Skin epidermis (tissue), 12 donors: Measurements from ENCODE around the gene PSEN2.
A peak's percentile ranks its signal among the peaks of the same experiment; 100 is the strongest.
"Not testable (repeated sequence)": the region's sequence is repeated elsewhere in the genome, so short reads cannot be mapped to it uniquely, and the experiment has no call there.

Experiments
- H3K27ac ChIP-seq, 21 experiments: fragments of 200-600 bp; sonication (generic) in 11 of 21; one replicate each; pipeline ENCODE4 v1.5.0; 2020; ENCODE audit warnings: mild to moderate bottlenecking in 3 of 21, inconsistent platforms in 2 of 21, moderate library complexity in 2 of 21
- H3K4me3 ChIP-seq, 7 experiments: fragments of 200-600 bp; sonication (generic) in 2 of 7; one replicate each; pipeline ENCODE4 v1.5.0; 2020; ENCODE audit warnings: inconsistent platforms in 2 of 7, mild to moderate bottlenecking in 2 of 7, moderate library complexity in 1 of 7

PSEN2 gene

DNA sequence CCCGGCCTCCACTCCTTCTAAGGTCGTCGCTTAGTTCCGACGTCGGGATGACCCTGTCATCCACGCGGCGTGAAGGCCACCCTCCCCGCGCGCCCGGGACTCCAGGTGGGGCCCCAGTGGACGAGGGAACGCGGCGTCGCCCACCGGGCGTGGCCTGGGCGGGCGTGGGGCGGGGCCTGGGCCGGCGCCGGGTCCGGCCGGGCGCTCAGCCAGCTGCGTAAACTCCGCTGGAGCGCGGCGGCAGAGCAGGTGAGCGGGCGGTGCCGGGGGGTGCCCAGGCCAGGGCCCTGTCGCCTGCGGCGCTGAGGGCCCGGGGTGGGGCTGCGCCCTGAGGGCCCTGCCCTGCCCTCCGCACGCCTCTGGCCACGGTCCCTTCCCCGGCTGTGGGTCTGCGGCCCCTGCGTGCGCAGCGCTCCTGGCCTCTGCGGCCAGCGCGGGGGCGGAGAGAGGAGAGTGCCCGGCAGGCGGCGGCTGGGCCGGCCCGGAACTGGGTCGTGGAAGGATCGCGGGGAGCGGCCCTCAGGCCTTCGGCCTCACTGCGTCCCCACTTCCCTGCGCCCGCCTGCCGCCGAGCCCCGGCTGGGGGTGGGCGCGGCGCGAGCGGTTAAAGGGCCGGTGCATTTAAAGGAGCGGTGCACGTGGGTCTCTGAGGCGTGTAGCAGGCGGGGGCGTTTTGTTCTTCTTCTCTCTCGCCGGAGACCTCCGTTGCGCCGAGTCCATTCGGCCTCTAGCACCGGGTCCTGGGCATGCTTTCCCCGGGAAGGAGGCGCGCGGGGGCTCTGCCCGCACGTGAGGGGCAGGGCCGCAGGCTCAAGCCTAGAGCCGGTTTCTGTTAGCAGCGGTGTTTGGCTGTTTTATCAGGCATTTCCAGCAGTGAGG, at the start of gene PSEN2:
Gene PSEN2, plus strand, starts transcription at position 216 of the 879 bp plus-strand sequence. CDS start 11,292 bp downstream, outside the sequence.
- Histone ChIP-seq H3K4me3 (peak within 1 kb of the TSS; percentile 52 to 80 (median 75)), H3K27ac (peak within 1 kb of the TSS in 20 of 21 experiments; percentile 5 to 87 (median 70))

GRCh38 chr1:226820941-226821718, 49.3 kb upstream of the PSEN2 start:
- Histone ChIP-seq H3K27ac (peak overlapping the region in 16 of 21 experiments; percentile 5 to 81 (median 34)), H3K4me3 (no peak overlapping the region)

DNA sequence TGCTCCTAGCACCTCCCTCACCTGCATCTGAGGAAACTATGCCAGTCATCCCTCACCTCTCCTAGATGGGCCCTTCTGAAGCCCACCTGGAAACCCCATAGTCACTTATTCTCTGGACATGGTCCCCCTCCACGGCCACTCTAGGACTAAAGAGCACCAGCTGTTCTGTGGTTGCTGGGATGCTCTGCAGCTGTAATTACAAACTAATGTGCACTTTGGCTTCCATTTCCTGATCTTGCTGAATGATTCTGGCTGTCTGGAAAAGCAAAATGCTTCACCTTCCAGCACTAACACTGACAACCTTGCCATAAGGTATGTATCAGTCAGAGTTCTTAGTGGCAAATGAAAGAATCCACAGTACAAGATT, 48.7 kb upstream of the PSEN2 start:
- peak overlapping the region in 11 of 21 experiments; percentile 20 to 81 (median 44) for H3K27ac ChIP-seq

GRCh38 chr1:226823643-226824042, 46.8 kb upstream of the PSEN2 start:
- Histone ChIP-seq H3K4me3 (no peak overlapping the region), H3K27ac (peak overlapping the region in 1 of 21 experiments; percentile 3)

More for the DNA sequence above, 48.7 kb upstream of the PSEN2 start:
- H3K4me3 ChIP-seq = no peak overlapping the region

GRCh38 chr1:226825037-226825745, 45.2 kb upstream of the PSEN2 start:
- no peak overlapping the region for H3K27ac ChIP-seq

GRCh38 chr1:226825746-226826100, 44.7 kb upstream of the PSEN2 start:
- Histone ChIP-seq H3K4me3 (no peak overlapping the region), H3K27ac (no peak overlapping the region)

More at GRCh38 chr1:226825037-226825745, 45.2 kb upstream of the PSEN2 start:
- H3K4me3 ChIP-seq = no peak overlapping the region

- Histone ChIP-seq H3K27ac (peak overlapping the region in 16 of 21 experiments; percentile 5 to 90 (median 80)), H3K4me3 (no peak overlapping the region)
Measured at GRCh38 chr1:226826479-226827261, 43.7 kb upstream of the PSEN2 start.

GRCh38 chr1:226827458-226827857, 43.0 kb upstream of the PSEN2 start:
- H3K27ac ChIP-seq = peak overlapping the region in 20 of 21 experiments; percentile 42 to 90 (median 80)
- H3K4me3 ChIP-seq = peak overlapping the region in 2 of 7 experiments; percentile 9 to 19

DNA sequence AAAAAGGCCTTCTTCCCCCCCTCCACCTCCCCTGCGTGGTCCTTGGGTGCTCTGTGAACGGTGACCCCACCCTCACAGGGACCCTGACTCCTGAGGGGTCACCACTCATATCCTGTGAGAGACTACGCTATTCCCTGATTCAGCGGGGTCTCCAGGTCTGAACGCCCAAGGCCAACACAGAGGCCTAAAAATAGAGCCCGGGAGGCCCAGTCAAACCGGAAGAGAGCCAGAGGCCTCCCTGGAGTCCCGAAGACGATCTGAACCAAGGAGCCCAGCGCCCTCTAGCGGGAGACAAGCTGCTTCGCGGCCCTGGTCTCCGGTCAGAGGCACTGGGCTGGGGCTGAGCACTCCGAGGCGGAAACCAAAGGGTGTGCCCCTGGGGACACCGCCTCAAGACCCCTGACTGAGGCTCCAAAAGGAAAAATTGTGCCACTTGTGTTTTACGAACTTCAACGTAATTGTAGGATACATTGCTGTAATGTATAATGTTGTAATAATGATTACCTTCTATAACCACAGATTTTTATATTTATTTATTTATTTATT, 42.4 kb upstream of the PSEN2 start:
- peak overlapping the region in 2 of 7 experiments; percentile 9 to 19 for H3K4me3 ChIP-seq
- H3K27ac ChIP-seq = peak overlapping the region in 20 of 21 experiments; percentile 42 to 90 (median 80)

DNA sequence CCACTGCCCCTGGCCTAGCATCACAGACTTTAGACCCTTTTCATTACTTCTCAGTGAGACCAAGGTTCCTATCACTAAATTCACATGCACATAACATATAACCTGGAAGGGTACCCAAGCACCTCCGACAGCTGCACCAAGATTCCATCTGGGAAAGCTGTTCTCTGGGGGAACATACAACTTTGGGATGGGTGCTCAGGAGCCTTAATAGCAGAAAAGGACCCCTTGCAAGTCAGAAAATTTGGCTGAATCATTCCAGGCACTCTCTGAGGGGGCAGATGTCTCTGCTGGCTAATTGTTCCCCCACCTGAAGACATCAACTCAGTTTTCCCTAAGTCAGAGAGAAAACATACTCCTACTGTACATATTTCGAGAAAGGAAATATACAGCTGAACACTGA, 41.3 kb upstream of the PSEN2 start:
- Histone ChIP-seq H3K27ac (no peak overlapping the region), H3K4me3 (no peak overlapping the region)

DNA sequence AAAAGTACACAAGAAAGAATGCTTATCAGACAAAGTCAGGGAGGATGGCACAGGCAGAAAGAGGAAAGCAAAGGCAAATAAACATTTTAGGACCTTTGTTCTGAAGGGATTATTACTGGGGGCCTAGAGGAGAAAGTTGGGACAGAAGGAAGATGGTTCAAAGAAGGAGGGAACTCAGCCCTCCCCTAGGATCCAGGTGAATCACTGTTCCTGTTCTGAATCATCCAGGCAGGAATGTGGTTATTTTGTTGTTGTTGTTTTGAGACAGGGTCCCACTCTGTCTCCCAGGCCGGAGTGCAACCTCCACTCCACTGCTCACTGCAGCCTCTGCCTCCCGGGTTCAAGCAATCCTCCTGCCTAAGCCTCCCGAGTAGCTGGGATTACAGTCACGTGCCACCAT, 38.5 kb upstream of the PSEN2 start:
- Histone ChIP-seq H3K27ac (no peak overlapping the region), H3K4me3 (no peak overlapping the region)

DNA sequence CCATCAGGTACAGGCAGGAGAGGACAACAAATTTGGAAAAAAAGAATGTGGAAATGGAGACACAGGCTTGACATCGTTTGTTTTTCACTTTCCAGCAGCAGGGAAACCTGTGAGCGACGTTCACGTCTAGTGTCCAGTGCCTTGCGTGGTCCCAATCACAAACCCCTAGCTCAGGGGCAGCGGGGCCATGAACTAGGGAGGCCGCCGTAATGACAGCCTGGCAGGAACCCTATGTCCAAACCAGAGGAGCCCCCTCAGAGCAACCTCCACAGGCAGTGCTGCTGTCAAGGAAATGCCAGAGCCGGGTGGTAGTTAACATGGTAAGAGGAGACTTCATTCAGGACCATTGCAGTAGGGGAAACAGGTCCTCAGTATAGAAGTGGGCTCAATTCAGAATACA, 37.8 kb upstream of the PSEN2 start:
- Histone ChIP-seq H3K4me3 (no peak overlapping the region), H3K27ac (no peak overlapping the region)

DNA sequence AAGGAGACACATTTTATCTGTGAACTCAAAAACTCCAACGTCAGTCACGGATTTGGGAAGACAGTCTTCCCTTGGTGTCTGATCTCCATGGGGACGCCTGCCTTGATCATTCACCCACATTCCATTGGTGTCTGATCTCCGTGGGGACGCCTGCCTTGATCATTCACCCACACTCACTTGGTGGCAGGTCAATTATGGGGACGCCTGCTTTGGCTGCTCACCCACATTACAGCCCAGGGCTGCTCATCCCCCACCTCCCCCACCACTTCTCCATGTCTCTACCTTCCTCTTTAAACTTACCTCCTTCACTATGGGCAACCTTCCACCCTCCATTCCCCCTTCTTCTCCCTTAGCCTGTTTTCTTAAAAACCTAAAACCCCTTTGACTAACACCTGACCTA, 36.2 kb upstream of the PSEN2 start:
- not testable (repeated sequence) for H3K4me3 ChIP-seq, H3K27ac ChIP-seq

DNA sequence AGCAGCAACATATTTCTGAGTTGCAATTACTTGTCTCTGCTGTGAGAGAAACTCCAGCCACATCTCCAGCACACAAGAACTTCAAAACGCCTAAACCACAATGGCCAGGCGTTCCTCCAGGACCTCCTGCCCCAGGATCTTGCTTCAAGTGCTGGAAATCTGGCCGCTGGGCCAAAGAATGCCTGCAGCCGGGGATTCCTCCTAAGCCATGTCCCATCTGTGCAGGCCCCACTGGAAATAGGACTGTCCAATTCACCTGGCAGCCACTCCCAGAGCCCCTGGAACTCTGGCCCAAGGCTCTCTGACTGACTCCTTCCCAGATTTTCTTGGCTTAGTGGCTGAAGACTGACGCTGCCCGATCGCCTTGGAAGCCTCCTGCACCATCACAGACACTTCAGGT, 35.0 kb upstream of the PSEN2 start:
- not testable (repeated sequence) for H3K27ac ChIP-seq, H3K4me3 ChIP-seq

GRCh38 chr1:226837966-226838365, 32.5 kb upstream of the PSEN2 start:
- H3K4me3 ChIP-seq, H3K27ac ChIP-seq: not testable (repeated sequence)

DNA sequence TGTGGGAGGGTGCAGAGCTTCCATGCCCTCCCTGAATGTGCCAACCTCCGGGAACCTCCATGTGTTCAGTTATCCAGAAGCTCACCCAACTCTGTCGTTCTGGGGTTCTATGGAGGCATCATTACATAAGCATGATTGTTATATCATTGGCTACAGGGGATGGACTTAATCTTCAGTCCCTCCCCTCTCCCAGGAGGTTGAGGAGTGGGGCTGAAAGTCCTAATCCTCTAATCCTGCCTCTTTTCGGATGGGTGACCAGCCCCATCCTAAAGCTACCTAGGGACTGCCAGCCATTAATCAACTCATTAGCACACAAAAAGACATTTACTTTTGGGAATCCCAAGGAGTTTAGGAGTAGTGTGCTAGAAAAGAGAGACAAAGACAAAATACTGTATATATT, 32.0 kb upstream of the PSEN2 start:
- no peak overlapping the region for H3K4me3 ChIP-seq
- H3K27ac ChIP-seq = no peak overlapping the region

GRCh38 chr1:226845624-226846023, 24.8 kb upstream of the PSEN2 start:
- H3K4me3 ChIP-seq = no peak overlapping the region
- H3K27ac ChIP-seq = no peak overlapping the region

- Histone ChIP-seq H3K27ac (peak overlapping the region in 1 of 21 experiments; percentile 26), H3K4me3 (no peak overlapping the region)
Measured at GRCh38 chr1:226846786-226847185, 23.6 kb upstream of the PSEN2 start.

GRCh38 chr1:226854548-226854947, 15.9 kb upstream of the PSEN2 start:
- H3K4me3 ChIP-seq, H3K27ac ChIP-seq: not testable (repeated sequence)
